Measurements from ENCODE around the gene ZNF750. TPM values are rescaled to one million over a fixed set of nuclear protein-coding genes. Genes with fewer than 3 reads are reported as not detected.
A peak's percentile ranks its signal among the peaks of the same experiment; 100 is the strongest.

Gene ZNF750
- total RNA-seq, 2 experiments from 2014 or later, result not detected

DNA sequence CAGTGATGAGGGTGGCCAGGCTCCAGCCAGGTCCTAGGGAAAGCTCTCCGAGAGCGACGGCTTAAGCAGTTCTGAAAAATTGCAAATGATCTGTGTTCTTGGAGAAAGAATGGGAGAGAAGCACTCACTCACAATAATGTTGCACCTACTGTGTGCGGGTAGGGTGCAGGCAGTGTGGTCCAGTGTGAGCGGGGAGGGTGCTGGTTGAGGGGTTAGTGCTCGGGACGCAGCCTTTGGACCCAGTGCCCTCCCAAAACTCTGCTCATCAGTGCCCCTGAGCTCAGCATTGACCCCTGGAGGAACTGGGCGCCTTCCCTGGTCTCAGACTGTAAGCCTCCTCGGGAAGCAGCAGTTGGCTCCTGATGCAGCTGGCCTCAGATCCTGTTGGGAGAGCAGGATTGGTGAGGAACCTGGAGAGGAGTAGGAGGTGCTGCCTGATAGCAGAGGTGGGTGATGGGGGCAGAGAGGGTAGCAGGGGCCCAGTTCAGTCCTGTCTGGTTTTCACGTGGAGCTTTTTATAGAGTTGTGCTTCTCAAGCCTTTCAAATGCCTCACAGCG, 23.6 kb upstream of the ZNF750 start:
- DNase-seq, result no peak
- H3K4me3 Mint-ChIP-seq, result no peak overlapping the region
- H3K27ac Mint-ChIP-seq, result peak overlapping the region; percentile 85
- CTCF ChIA-PET, result interaction anchor here (0.6 to 1.5 kb wide), 7 partner anchors 10 to 337 kb away, joined by 3 to 6 read pairs (median 3); no protein-coding TSS in a partner anchor
- peaks cover 2% of the 10 kb centered on the region for H3K36me3 Mint-ChIP-seq
- intact Hi-C loops (cut with micrococcal nuclease), result no loop called here
- no peaks in the 10 kb centered on the region for H3K27me3 Mint-ChIP-seq
- POLR2A ChIA-PET, result interaction anchor here (1.1 to 1.5 kb wide), 7 partner anchors 13 to 221 kb away, joined by 3 to 8 read pairs (median 4); partner anchors contain the start of gene FN3KRP
- H3K9me3 Mint-ChIP-seq, result no peaks in the 10 kb centered on the region
- H3K4me1 Mint-ChIP-seq (ENCODE audit: low read depth), result peaks cover 85% of the 10 kb centered on the region

DNA sequence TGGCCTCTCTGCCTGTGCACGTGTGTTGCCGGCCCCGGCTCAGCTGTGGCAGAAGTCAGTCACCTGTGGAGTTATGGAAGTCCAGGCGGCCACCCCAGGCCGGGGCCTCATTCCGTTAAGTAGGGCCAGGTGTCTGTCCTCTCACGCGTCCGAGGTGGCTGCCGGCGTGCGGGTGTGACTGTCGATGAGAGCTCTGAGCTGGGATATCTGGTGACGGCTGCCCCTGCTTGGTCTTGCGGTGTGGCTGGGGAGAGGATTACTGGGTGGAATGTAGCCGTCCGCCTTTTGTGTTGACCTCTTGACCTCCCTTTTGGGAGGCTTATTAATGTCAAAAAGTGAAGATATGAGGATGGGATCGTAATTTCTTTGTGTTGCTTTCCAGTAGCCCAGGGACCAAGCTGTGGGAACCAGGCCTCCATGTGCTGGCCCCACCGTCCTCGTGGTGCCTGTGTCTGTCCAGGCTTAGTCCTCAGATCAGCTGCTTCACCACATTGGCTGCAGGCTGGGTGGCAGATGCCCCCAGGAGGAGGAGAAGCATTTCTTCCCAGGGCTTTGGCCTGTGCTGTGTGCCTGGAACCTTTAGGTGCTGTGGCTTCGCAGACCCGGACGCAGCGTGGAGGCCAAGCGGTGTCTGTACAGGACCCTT, 23.0 kb upstream of the ZNF750 start:
- Mint-ChIP-seq H3K9me3 (no peaks in the 10 kb centered on the region), H3K4me3 (no peak overlapping the region), H3K36me3 (peaks cover 2% of the 10 kb centered on the region), H3K27me3 (no peaks in the 10 kb centered on the region), H3K27ac (peak overlapping the region; percentile 57), H3K4me1 (ENCODE audit: low read depth) (peaks cover 87% of the 10 kb centered on the region)
- ChIA-PET POLR2A (interaction anchor here (1.5 kb wide), 1 partner anchor 22 kb away, joined by 8 read pairs; no protein-coding TSS in a partner anchor), CTCF (interaction anchor here (0.6 to 1.5 kb wide), 5 partner anchors 9 to 338 kb away, joined by 3 to 6 read pairs (median 3); no protein-coding TSS in a partner anchor)
- no peak for DNase-seq
- intact Hi-C loops (cut with micrococcal nuclease), result no loop called here

DNA sequence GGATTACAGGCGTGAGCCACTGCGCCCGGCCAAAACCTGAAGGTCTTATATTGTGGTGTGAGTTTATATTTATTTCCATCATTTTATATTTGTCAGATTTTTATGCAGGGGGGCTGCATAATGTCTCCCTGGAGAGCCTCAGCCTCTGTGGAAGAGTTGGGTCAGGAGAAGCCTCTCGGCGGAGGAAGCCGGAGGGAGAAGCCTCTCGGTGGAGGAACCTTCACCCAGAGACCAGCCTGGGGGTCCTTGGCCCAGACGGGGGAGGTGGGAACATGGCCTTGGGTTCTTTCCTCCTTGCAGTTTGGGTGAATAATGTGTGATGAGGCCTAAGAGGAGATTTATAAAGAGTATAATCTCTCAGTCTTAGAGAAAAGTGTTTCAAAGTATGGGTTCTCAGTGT, 22.4 kb upstream of the ZNF750 start:
- no peak overlapping the region for H3K4me3 Mint-ChIP-seq
- H3K9me3 Mint-ChIP-seq, result no peaks in the 10 kb centered on the region
- ChIA-PET CTCF (no interaction called here), POLR2A (interaction anchor here (0.9 kb wide), 1 partner anchor 9 kb away, joined by 6 read pairs; no protein-coding TSS in a partner anchor)
- DNase-seq, result no peak
- H3K27me3 Mint-ChIP-seq, result no peaks in the 10 kb centered on the region
- peaks cover 2% of the 10 kb centered on the region for H3K36me3 Mint-ChIP-seq
- intact Hi-C loops (cut with micrococcal nuclease), result no loop called here
- H3K27ac Mint-ChIP-seq, result peak overlapping the region; percentile 57
- peaks cover 80% of the 10 kb centered on the region for H3K4me1 Mint-ChIP-seq (ENCODE audit: low read depth)

DNA sequence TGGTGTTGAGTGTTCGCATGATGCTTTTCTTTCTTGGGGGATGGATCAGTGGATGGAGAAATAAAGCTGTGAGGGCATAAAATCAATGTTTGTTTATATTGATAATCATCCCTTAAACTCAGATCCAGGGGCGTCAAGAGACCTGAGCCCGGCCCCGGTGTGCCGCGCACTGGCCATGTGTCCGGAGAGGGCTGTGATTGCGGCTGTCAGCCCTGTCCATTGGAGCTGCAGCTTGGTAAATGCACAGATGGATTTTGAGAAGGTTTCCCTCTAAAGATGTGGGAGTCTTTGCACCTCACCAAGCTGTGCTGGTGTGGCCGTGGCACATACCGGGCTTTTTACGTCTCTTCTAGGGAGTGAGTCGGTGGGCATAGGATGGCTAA, 21.6 kb upstream of the ZNF750 start:
- ChIA-PET CTCF (interaction anchor here (0.7 kb wide), 1 partner anchor 8 kb away, joined by 3 read pairs; no protein-coding TSS in a partner anchor), POLR2A (interaction anchor here (0.7 to 0.9 kb wide), 2 partner anchors 9 to 176 kb away, joined by 4 to 6 read pairs; no protein-coding TSS in a partner anchor)
- Mint-ChIP-seq H3K27ac (peak overlapping the region; percentile 28), H3K9me3 (no peaks in the 10 kb centered on the region), H3K27me3 (no peaks in the 10 kb centered on the region), H3K4me1 (ENCODE audit: low read depth) (peaks cover 75% of the 10 kb centered on the region), H3K36me3 (peaks cover 2% of the 10 kb centered on the region), H3K4me3 (no peak overlapping the region)
- no peak for DNase-seq
- intact Hi-C loops (cut with micrococcal nuclease), result no loop called here

DNA sequence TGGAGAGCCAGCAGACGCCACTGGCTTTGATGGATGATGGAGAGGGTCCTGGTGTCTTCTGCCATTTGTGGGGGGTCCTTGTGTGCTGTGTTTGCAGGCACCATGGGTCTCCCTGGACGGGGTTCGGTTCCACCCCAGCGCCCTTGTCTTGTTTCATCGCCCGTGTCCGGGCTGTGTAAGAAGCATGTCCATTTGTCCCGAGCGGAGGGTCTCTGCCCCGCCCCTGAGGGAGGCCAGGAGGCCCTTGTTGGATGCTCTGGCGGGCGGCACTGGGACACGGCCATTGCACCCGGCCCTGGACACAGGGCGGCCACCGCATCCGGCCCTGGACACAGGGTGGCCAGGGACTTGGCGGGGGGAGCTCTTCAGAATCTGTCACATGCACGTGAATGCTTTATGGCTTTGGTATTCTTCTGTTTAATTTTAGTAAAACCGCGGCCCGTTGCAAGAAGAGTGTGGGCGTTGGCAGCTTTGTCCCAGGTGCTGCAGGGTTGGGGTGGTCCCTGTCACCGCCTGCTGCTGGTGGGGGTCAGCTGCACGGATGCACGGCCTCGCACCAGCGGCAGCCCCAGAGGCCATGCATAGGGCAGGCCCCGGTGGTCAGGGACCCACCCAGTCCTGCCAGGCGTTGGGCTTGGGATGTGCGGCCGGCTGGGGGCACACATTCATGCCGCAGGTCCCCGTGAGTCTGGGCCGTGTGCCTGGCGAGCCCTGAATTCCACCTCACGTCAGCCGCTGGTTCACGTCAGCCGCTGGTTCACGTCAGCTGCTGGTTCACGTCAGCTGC, 21.0 kb upstream of the ZNF750 start:
- no peaks in the 10 kb centered on the region for H3K9me3 Mint-ChIP-seq
- H3K36me3 Mint-ChIP-seq, result peaks cover 2% of the 10 kb centered on the region
- H3K4me1 Mint-ChIP-seq (ENCODE audit: low read depth), result peaks cover 69% of the 10 kb centered on the region
- H3K27me3 Mint-ChIP-seq, result no peaks in the 10 kb centered on the region
- intact Hi-C loops (cut with micrococcal nuclease), result no loop called here
- POLR2A ChIA-PET, result interaction anchor here (0.5 to 0.9 kb wide), 3 partner anchors 8 to 177 kb away, joined by 3 to 6 read pairs (median 4); no protein-coding TSS in a partner anchor
- no peak for DNase-seq
- H3K4me3 Mint-ChIP-seq, result peak overlapping the region; percentile 78
- peak overlapping the region; percentile 93 for H3K27ac Mint-ChIP-seq
- CTCF ChIA-PET, result interaction anchor here (0.7 kb wide), 1 partner anchor 9 kb away, joined by 3 read pairs; no protein-coding TSS in a partner anchor

DNA sequence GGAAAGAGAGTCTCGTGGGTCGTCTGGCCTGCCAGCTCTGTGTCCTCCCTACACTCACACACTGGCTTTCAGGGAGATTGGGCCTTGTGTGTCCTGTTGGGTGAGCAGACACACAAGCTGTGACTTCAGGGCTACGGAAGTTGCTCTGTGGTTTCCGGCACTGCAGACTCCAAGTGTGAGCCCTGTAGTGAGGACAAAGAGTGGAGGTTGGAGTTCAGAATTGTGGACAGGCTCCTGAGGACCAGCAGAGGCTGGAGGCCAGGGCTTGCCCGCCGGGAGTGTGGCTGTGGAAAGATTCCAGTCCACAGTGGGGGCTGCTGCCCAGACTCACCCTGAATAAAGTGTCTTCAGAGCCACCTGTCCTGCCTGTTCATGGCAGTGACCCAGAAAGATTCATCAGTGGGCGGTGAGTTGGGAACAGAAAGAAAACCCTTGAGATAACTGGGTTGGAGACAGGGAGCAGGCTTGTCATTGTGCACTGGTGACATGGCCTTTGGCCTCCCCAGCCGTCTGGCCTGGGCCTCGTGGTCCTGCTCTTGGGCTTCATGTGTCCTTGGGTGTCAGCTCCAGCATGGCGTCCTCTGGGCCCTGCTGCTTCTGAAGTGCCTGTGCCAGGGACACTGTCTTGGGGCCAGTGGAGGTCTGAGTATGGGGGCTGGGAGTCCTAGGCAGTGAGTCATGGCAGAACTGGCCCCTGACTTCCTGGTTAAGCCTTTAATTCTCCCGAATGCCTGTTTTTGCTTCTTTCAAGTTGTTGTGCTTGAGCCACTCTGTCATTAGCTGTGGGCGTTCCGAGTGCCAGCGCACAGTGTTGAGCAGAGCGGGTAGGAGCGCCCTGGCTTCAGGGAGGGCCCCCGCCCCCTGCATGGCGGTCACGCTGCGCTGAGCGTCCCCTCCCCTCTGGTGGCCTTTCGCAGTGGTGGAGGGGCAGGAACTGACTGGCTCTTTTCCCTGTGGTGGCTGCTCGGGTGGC, 19.9 kb upstream of the ZNF750 start:
- CTCF ChIA-PET, result interaction anchor here (1.2 kb wide), 1 partner anchor 59 kb away, joined by 3 read pairs; no protein-coding TSS in a partner anchor
- POLR2A ChIA-PET, result no interaction called here
- intact Hi-C loops (cut with micrococcal nuclease), result no loop called here
- Mint-ChIP-seq H3K4me1 (ENCODE audit: low read depth) (peaks cover 59% of the 10 kb centered on the region), H3K36me3 (peaks cover 2% of the 10 kb centered on the region), H3K4me3 (peak overlapping the region; percentile 78), H3K27ac (peak overlapping the region; percentile 93), H3K9me3 (no peaks in the 10 kb centered on the region), H3K27me3 (no peaks in the 10 kb centered on the region)
- DNase-seq, result peak; percentile 85

GRCh38 chr17:82858376-82859126, 18.7 kb upstream of the ZNF750 start:
- Mint-ChIP-seq H3K36me3 (peaks cover 5% of the 10 kb centered on the region), H3K27me3 (no peaks in the 10 kb centered on the region), H3K9me3 (no peaks in the 10 kb centered on the region), H3K27ac (peak overlapping the region; percentile 93), H3K4me1 (ENCODE audit: low read depth) (peaks cover 48% of the 10 kb centered on the region), H3K4me3 (no peak overlapping the region)
- ChIA-PET POLR2A (no interaction called here), CTCF (interaction anchor here (1.2 kb wide), 1 partner anchor 60 kb away, joined by 3 read pairs; no protein-coding TSS in a partner anchor)
- DNase-seq, result peak; percentile 30
- intact Hi-C loops (cut with micrococcal nuclease), result no loop called here

- Mint-ChIP-seq H3K27me3 (no peaks in the 10 kb centered on the region), H3K9me3 (no peaks in the 10 kb centered on the region), H3K4me1 (ENCODE audit: low read depth) (peaks cover 31% of the 10 kb centered on the region), H3K4me3 (no peak overlapping the region), H3K27ac (no peak overlapping the region), H3K36me3 (peaks cover 5% of the 10 kb centered on the region)
- ChIA-PET POLR2A (no interaction called here), CTCF (no interaction called here)
- intact Hi-C loops (cut with micrococcal nuclease), result no loop called here
- DNase-seq, result no peak
Measured at GRCh38 chr17:82856361-82856760, 16.5 kb upstream of the ZNF750 start.

DNA sequence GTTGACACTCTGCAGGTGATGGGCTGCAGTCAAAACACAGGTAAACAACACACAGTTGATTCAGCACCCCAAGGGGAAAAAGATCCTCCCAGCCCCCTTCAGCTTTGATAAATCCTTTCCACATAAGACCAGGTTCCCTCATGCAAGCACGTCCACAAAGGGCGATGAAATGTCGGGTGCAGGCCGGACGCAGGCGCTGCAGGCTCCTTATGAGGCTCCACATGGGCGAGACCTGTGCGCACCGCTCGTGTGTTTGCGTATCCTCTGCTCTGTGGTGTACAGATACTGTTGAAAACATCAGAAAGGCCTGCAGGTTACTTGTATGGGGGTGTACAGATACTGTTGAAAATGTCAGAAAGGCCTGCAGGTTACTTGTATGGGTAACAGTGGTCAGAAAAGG, 14.4 kb upstream of the ZNF750 start:
- no peak overlapping the region for H3K4me3 Mint-ChIP-seq
- intact Hi-C loops (cut with micrococcal nuclease), result no loop called here

GRCh38 chr17:82851381-82851780, 11.6 kb upstream of the ZNF750 start:
- POLR2A ChIA-PET, result no interaction called here
- H3K4me3 Mint-ChIP-seq, result no peak overlapping the region
- peaks cover 7% of the 10 kb centered on the region for H3K4me1 Mint-ChIP-seq (ENCODE audit: low read depth)
- no peak for DNase-seq
- H3K27me3 Mint-ChIP-seq, result no peaks in the 10 kb centered on the region
- intact Hi-C loops (cut with micrococcal nuclease), result no loop called here
- peaks cover 9% of the 10 kb centered on the region for H3K36me3 Mint-ChIP-seq
- peak overlapping the region; percentile 31 for H3K27ac Mint-ChIP-seq
- no peaks in the 10 kb centered on the region for H3K9me3 Mint-ChIP-seq
- CTCF ChIA-PET, result no interaction called here

More for the DNA sequence above, 14.4 kb upstream of the ZNF750 start:
- CTCF ChIA-PET, result interaction anchor here (1.8 kb wide), 1 partner anchor 9 kb away, joined by 6 read pairs; no protein-coding TSS in a partner anchor
- H3K9me3 Mint-ChIP-seq, result no peaks in the 10 kb centered on the region
- POLR2A ChIA-PET, result no interaction called here
- peaks cover 12% of the 10 kb centered on the region for H3K4me1 Mint-ChIP-seq (ENCODE audit: low read depth)
- H3K36me3 Mint-ChIP-seq, result peaks cover 7% of the 10 kb centered on the region
- no peaks in the 10 kb centered on the region for H3K27me3 Mint-ChIP-seq
- no peak for DNase-seq
- no peak overlapping the region for H3K27ac Mint-ChIP-seq

Measured in activated CD4-positive, alpha-beta memory T cell treated with anti-CD3 and anti-CD28 coated beads for 36 hours (primary cell).